GM12874 (cell line): ENCODE data around the gene ICE2.

Source experiments
- TF ChIP-seq, protein P1 (sequence below): IDR thresholded peaks from 2 replicates; pipeline ENCODE4 v1.5.1; 2011; ENCODE audit warnings: low read depth, mild to moderate bottlenecking, control low read depth, low read length, moderate library complexity; ENCODE audit not compliant: insufficient read depth

The ICE2 gene

DNA sequence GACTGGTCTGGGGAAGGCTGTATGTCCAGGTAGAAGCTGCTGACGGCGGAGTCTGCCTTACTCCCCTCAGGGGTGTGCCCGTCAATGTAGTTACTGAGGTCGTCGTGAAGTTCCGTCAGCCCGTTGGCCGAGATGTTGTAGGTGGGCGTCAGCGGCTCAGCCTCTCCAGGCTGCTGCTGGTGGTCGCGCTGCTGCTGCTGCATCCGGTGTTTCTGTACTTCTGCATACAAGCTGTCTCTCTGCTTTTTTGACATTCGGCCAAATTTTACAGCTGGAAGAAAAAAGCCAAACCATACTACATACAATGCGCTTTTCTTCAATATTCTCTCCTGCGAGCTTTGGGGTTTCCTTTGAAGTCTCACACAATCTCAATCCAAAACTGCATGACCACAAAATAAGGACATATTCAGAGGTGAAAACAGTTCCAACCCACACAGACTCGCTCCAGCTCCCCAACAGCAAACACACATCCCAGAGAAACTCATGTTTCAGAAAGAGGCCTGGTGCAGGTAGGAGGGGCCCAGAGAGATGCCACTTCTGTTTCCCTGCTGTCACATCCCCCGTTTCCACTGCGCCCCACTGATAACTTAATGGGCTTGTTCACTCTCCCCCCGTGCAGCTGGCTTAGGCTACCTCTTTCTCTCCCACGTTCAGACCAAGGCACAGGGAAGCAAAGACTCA, 32.5 kb upstream of the ICE2 start:
- TF ChIP-seq, protein P1, sequence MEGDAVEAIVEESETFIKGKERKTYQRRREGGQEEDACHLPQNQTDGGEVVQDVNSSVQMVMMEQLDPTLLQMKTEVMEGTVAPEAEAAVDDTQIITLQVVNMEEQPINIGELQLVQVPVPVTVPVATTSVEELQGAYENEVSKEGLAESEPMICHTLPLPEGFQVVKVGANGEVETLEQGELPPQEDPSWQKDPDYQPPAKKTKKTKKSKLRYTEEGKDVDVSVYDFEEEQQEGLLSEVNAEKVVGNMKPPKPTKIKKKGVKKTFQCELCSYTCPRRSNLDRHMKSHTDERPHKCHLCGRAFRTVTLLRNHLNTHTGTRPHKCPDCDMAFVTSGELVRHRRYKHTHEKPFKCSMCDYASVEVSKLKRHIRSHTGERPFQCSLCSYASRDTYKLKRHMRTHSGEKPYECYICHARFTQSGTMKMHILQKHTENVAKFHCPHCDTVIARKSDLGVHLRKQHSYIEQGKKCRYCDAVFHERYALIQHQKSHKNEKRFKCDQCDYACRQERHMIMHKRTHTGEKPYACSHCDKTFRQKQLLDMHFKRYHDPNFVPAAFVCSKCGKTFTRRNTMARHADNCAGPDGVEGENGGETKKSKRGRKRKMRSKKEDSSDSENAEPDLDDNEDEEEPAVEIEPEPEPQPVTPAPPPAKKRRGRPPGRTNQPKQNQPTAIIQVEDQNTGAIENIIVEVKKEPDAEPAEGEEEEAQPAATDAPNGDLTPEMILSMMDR: no peak

DNA sequence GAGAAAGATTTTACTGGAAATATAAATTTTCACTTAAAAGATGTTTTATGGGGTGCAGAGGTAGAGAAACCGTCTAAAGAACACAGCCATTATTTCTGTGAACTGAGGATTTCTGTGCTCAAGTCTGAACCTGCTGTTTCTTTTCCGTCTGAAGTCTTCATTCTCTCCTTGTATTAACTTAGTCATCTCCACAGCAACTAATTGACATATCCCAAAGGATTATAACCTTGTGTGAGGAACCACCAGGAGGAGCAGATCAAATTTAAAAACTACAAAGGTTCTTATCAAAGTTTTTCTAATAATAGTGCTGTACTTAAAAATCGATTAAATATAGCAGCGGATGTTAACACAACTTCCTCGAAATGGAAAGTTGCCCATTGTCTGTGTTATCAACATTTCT, 31.1 kb upstream of the ICE2 start:
- TF ChIP-seq, protein P1: no peak

DNA sequence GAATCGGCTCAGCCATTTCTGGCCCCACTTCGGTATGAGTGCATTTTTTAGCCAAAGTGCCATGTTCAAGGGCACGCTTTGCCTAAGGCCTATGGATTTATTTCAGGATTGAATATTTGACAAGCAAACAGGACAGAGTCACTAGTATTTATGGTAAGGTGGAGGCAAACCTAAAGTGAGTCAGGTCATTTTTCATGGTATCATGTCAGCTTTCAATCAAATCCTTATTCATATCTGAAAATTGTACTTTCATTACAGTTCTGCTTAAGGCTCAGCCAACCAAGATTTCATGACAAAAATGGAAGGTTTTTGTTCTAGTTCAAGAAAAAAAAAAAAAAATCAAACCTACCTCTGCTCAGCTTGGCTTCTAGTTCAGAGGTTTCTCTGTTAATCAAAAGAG, 30.5 kb upstream of the ICE2 start:
- TF ChIP-seq, protein P1: no peak

DNA sequence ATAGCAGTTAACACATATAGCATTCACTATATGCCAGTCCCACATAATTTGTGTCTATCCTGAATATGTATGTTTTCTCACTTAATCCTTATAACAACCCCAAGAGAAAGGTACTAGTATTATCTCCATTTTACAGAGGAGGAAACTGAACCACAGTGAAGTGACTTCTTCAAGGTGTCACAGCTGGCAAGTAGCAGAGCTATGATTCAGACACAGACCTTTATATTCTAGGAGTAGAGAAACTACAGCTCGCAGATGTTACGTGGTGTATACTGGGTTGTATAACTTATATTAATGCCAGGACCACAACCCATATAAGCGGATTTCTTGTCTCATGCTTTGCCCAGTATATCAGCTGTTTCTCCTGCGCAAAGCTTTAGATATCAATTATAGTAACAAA, 29.5 kb upstream of the ICE2 start:
- TF ChIP-seq, protein P1: no peak

DNA sequence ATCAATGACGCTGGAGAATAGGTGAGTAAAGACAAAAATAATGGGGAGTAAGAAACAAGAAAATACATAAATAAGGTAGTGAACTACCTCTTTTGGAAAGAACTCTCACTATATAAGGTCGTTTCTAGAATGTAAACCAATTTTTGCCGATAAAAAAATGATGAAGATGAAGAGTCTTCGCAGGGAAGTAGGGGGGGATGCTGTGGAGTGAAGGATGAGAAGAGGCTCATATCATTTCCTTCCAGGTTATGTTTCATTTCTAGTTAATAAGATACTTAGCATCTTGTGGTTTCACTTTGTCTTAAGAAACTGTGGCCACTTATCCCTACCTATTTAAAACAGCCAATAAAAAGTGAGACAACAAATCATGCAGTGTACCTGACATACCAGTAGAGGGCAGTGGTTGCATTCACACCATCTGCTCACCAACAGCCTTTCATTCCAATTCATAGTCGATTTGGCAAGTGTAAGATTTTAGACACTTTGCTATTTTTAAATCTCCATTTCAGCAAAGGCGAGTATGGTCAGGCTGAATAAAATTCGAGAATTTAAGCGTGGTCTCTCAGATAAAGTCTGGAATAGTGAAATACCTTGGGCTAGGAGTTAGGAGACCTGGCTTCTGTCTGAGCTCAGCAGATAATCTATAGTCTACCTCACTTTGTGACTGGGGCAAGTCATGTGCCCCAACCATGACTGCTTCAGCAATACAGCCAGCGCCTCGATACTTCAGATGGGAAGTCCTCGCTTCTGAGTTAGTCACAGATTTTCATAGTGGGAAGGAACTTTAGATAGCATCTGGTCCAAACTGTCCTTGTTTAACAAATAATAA, 28.9 kb upstream of the ICE2 start:
- TF ChIP-seq, protein P1: peak; percentile 81

DNA sequence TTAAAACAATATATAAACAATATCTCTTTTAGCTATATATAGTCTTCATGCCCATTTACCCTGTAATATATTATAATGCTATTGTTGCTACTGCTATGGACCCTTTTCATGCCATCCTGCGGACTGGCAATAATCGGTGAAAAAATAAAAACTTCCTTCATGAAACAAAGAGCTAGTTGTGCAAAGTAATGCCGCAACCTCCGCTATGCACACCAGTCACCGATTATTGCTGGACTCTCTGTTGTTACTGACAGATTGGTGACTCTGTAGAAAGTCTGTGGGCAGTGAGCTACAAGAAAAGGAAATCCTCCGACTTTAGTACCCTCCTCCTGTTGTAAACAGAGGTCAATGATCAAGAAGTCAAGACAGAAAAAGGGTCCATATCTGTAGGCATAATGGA, 17.9 kb upstream of the ICE2 start:
- TF ChIP-seq, protein P1: no peak

DNA sequence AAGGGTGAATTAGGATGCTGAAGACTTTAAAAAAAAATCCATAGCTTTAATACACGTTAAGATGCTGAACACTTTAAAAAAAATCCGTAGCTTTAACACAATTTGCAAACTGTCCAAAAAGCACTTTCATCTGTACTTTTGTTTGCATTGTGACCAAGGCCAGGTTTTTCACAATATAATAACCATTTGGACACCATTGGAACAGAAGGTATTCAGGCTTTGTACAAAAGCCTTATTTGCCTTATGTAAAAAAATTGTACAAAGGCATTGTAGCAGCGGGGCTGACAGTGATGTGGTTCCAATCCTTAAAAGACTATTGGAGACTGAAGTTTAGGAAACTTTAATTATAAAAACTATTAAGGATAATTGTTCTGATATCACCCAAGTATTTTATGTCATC, 15.2 kb upstream of the ICE2 start:
- TF ChIP-seq, protein P1: no peak
